Effector memory CD4-positive, alpha-beta T cell (primary cell): ENCODE measurements around the gene TPBGL.
A peak's percentile ranks its signal among the peaks of the same experiment; 100 is the strongest.

Source experiments
- DNase-seq, 3 donors: peaks; one replicate each; pipeline ENCODE4 v3.0.0-alpha.2; 2020
- H3K27ac ChIP-seq: 2 replicates; pipeline ENCODE4 v1.7.0; 2013; ENCODE audit warnings: mild to moderate bottlenecking, low read length, moderate library complexity; ENCODE audit not compliant: insufficient read depth, poor library complexity, severe bottlenecking
- H3K27me3 ChIP-seq: replicated peaks from 2 replicates; pipeline ENCODE4 v1.7.0; 2013; ENCODE audit warnings: mild to moderate bottlenecking, low read length; ENCODE audit not compliant: insufficient read depth, control insufficient read depth, poor library complexity, severe bottlenecking
- H3K36me3 ChIP-seq: 2 replicates; pipeline ENCODE4 v1.7.0; 2013; ENCODE audit warnings: mild to moderate bottlenecking, low read length, moderate library complexity; ENCODE audit not compliant: control insufficient read depth, insufficient read depth
- H3K4me1 ChIP-seq: 2 replicates; pipeline ENCODE4 v1.7.0; 2013; ENCODE audit warnings: low read length, mild to moderate bottlenecking; ENCODE audit not compliant: control insufficient read depth, insufficient read depth, poor library complexity, severe bottlenecking
- H3K4me3 ChIP-seq: 2 replicates; pipeline ENCODE4 v1.7.0; 2013; ENCODE audit warnings: low read length, low read depth, mild to moderate bottlenecking; ENCODE audit not compliant: insufficient read depth, poor library complexity, severe bottlenecking
- H3K9me3 ChIP-seq: 2 replicates; pipeline ENCODE4 v1.7.0; 2013; ENCODE audit warnings: mild to moderate bottlenecking, low read length, moderate library complexity; ENCODE audit not compliant: control insufficient read depth

TPBGL gene

DNA sequence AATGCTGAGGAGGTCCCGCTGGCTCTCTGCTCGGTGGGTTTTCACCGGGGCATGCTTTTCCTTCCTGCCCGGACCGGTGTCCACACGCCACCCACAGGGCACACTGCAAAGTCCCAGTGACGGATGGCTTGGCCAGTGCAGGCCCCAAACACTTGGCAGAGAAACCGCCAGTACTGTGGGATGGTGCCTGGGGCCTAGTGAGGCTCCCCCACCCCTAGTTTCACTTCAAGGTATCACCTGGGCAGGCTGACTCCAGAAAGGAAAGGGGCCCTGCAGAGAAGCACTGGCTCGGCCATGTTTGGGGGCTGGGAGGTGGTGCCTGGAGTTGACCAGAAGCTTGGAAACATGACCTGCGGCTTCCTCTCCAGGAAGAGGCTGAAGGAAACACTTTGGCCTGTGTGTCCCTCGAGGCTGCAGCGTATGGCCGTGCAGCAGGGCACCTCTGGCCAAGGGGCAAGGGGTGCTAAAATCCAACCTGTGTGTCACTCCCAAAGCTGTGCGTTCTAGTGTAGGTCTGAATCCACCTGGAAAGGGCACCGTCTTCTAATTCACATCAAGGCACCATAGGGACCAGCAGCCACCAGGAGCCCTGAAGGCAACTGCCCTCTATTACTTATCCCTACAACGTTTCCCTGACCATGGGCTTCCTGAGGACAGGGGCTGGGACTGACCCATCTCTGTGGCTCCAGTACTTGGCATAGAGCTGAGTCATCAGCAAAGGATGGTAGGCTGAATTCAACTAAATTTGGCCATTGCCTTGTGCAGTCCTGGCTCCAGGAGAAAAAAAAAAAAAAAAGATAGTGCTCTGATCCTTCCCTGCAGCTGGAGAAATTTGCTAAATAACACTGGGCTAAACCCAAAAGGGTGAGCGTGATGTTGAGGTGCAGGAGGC is 22.6 kb downstream of the TPBGL start:
- no peak overlapping the region for H3K4me3 ChIP-seq
- H3K36me3 ChIP-seq, result peaks cover 10% of the 10 kb centered on the region
- H3K4me1 ChIP-seq, result peaks cover 29% of the 10 kb centered on the region
- DNase-seq, result no peak
- no peak overlapping the region for H3K27ac ChIP-seq
- no peaks in the 10 kb centered on the region for H3K27me3 ChIP-seq
- no peaks in the 10 kb centered on the region for H3K9me3 ChIP-seq

DNA sequence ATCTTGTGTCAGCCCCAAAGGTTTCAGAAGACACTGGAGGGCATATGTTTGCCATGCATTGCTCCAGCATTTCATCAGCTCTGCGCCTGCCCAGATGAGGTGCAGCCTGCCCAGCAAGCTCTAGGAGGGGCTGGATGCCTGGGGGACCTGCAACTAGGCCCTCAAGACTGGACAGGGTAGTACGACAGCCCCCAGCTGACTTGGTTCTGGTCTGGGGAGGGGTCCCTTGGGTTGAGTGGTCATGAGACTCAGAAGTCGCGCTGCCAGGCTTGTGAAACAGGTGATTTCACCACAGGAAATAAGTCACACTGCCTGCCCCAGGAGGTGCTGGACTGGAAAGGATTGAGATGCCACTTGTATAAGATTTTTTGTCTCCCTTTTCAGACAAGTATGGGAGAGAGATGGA is 23.4 kb downstream of the TPBGL start:
- Histone ChIP-seq H3K27ac (peak overlapping the region; percentile 31), H3K27me3 (no peaks in the 10 kb centered on the region), H3K4me3 (no peak overlapping the region), H3K4me1 (peaks cover 29% of the 10 kb centered on the region), H3K9me3 (no peaks in the 10 kb centered on the region), H3K36me3 (peaks cover 10% of the 10 kb centered on the region)
- DNase-seq, result no peak

DNA sequence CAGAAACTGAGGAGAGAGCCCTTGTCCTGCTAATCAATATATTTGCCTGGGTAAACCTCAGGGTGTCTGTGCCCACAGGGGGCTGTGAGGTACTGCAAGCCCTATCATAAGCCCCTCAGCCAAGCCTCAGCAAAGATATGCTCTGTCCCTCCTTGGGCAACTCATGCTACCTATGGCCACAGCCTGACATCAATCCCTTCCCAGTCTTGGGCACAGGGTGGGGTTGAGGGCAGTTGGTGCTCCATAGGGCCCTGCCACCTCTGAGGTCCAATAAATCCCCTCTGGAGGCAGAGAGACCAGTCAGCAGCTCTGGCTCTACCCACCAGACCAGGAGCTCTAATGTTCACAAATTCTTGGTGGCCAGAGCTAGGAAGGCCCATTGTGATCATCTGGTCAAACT is 23.8 kb downstream of the TPBGL start:
- Histone ChIP-seq H3K27me3 (no peaks in the 10 kb centered on the region), H3K4me1 (peaks cover 29% of the 10 kb centered on the region)

DNA sequence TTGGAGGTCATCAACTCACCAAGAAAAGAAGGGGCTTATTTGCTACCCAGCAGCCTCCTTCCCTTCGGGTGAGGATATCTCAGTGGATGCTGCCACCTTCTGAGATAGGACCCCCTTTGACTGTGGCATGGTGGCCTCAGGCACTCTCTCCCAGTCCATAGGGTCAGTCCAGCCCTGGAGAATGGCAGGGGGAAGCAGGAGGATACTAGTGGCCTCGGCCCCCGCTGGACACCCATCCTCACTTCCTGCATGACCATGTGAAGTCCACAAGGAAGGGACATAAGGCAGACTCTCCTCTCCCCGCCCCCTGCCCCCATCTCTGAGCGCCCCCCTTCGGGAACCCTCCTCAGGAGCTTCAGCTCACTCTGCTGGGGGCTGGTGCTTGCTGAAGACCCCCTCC is 24.4 kb downstream of the TPBGL start:
- H3K4me3 ChIP-seq, result no peak overlapping the region
- no peak for DNase-seq
- H3K27me3 ChIP-seq, result no peaks in the 10 kb centered on the region
- peaks cover 10% of the 10 kb centered on the region for H3K36me3 ChIP-seq
- no peaks in the 10 kb centered on the region for H3K9me3 ChIP-seq
- H3K4me1 ChIP-seq, result peaks cover 28% of the 10 kb centered on the region
- H3K27ac ChIP-seq, result no peak overlapping the region

More for the DNA sequence above, 23.8 kb downstream of the TPBGL start:
- Histone ChIP-seq H3K4me3 (no peak overlapping the region), H3K36me3 (peaks cover 10% of the 10 kb centered on the region), H3K9me3 (no peaks in the 10 kb centered on the region), H3K27ac (peak overlapping the region; percentile 31)
- no peak for DNase-seq

GRCh38 chr11:75265851-75266531 is 25.4 kb downstream of the TPBGL start:
- Histone ChIP-seq H3K36me3 (peaks cover 10% of the 10 kb centered on the region), H3K4me3 (no peak overlapping the region), H3K9me3 (no peaks in the 10 kb centered on the region), H3K27me3 (no peaks in the 10 kb centered on the region), H3K4me1 (peaks cover 18% of the 10 kb centered on the region), H3K27ac (no peak overlapping the region)
- no peak for DNase-seq

GRCh38 chr11:75267171-75267970 is 26.8 kb downstream of the TPBGL start:
- Histone ChIP-seq H3K27me3 (no peaks in the 10 kb centered on the region), H3K9me3 (no peaks in the 10 kb centered on the region), H3K36me3 (peaks cover 15% of the 10 kb centered on the region), H3K4me1 (peaks cover 9% of the 10 kb centered on the region), H3K4me3 (no peak overlapping the region), H3K27ac (no peak overlapping the region)
- DNase-seq, result no peak

DNA sequence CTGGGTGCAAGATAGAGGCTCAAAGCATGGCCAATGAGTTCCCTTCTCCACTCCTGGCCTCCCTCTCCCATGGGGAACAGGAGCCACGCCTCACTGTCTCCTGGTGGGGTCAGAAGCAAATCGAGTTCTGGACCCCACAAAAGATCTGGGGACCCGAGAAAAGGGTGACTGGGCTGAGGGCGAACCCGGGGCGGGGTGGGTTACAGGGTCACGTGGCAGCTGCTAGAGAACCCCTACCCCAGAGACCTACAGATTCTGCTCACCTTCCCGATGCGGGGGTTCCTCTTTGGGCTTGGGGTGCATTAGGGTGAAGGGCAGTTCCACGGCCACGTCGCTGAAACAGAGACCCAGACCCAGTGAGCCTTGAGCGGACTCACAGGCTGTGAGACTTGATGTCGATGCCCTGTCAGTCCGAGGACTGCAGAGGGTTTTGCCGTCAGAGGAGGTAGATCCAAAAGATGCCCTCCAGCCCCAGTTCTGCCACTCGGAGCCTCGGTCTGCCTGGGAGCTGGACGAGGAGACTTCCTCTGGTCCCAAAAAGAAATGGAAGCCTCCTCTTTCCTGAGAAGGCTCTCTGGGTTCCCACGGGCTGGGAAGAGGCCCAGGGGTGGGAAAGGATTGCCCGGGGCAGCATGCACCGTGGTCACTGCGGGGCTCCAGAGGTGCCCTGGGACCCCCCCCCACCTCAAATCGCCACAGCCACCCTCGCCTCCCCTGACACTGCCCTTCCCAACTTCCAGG is 28.2 kb downstream of the TPBGL start:
- Histone ChIP-seq H3K27me3 (no peaks in the 10 kb centered on the region), H3K4me3 (no peak overlapping the region), H3K9me3 (no peaks in the 10 kb centered on the region), H3K27ac (no peak overlapping the region), H3K4me1 (peaks cover 12% of the 10 kb centered on the region), H3K36me3 (peaks cover 19% of the 10 kb centered on the region)
- no peak for DNase-seq

- Histone ChIP-seq H3K36me3 (peaks cover 19% of the 10 kb centered on the region), H3K4me1 (peaks cover 12% of the 10 kb centered on the region), H3K9me3 (no peaks in the 10 kb centered on the region), H3K4me3 (no peak overlapping the region), H3K27ac (no peak overlapping the region), H3K27me3 (no peaks in the 10 kb centered on the region)
- no peak for DNase-seq
These were observed 28.7 kb downstream of the TPBGL start for GRCh38 chr11:75269367-75269660.

- Histone ChIP-seq H3K4me1 (peaks cover 9% of the 10 kb centered on the region), H3K36me3 (peaks cover 19% of the 10 kb centered on the region)
These were observed 29.3 kb downstream of the TPBGL start for GRCh38 chr11:75269896-75270295.

More at GRCh38 chr11:75269896-75270295, 29.3 kb downstream of the TPBGL start:
- Histone ChIP-seq H3K4me3 (no peak overlapping the region), H3K27me3 (no peaks in the 10 kb centered on the region), H3K9me3 (no peaks in the 10 kb centered on the region), H3K27ac (no peak overlapping the region)
- no peak for DNase-seq
